Large intestine (tissue), 3 donors: ENCODE results near the gene AP3B1. TPM values are rescaled to one million over a fixed set of nuclear protein-coding genes. Genes with fewer than 3 reads are reported as not detected.
A peak's percentile ranks its signal among the peaks of the same experiment; 100 is the strongest.

Source experiments
- DNase-seq, 2 donors: peaks; one replicate each; pipeline versions ENCODE4 v3.0.0 to v3.0.0-alpha.2; 2013
- H3K27ac ChIP-seq: one replicate; pipeline ENCODE4 v1.5.1; 2013; ENCODE audit warnings: low read length
- H3K27me3 ChIP-seq: 2 replicates; pipeline ENCODE4 v1.6.1; 2013; ENCODE audit warnings: low read length; ENCODE audit not compliant: control insufficient read depth, insufficient read depth
- H3K36me3 ChIP-seq: 2 replicates; pipeline ENCODE4 v1.6.1; 2013; ENCODE audit warnings: low read length; ENCODE audit not compliant: control insufficient read depth, insufficient read depth
- H3K4me1 ChIP-seq: one replicate; pipeline ENCODE4 v1.6.1; 2013; ENCODE audit warnings: low read length; ENCODE audit not compliant: control insufficient read depth, insufficient read depth
- H3K4me3 ChIP-seq: one replicate; pipeline ENCODE4 v1.5.1; 2013; ENCODE audit warnings: low read length
- H3K9me3 ChIP-seq: one replicate; pipeline ENCODE4 v1.6.1; 2013; ENCODE audit warnings: mild to moderate bottlenecking, low read depth, low read length, moderate library complexity; ENCODE audit not compliant: control insufficient read depth
- WGBS: methylation state at CpG from one replicate; pipeline ENCODE4 v1.1.5; 2013; ENCODE audit warnings: low lambda C conversion rate; ENCODE audit not compliant: insufficient coverage; 5-methylcytosine and 5-hydroxymethylcytosine counted together
- polyA plus RNA-seq: library from polyadenylated mRNA; unstranded; fragments of 120-200 nt; gene quantifications from one replicate; pipeline ENCODE4 v1.2.1, GENCODE V29; 2013

The AP3B1 gene
- polyA plus RNA-seq, 1 donor, result 33.9 TPM

- H3K9me3 ChIP-seq, result no peaks in the 10 kb centered on the region
- no peak overlapping the region for H3K4me3 ChIP-seq
- no peak overlapping the region for H3K27ac ChIP-seq
- no peaks in the 10 kb centered on the region for H3K4me1 ChIP-seq
- H3K27me3 ChIP-seq, result no peaks in the 10 kb centered on the region
- DNase-seq, result no peak
- H3K36me3 ChIP-seq, result no peaks in the 10 kb centered on the region
- no CpG with 5 or more reads among the region's 6 CpGs for WGBS
These were observed 33.4 kb upstream of the AP3B1 start for GRCh38 chr5:78327761-78328510.

DNA sequence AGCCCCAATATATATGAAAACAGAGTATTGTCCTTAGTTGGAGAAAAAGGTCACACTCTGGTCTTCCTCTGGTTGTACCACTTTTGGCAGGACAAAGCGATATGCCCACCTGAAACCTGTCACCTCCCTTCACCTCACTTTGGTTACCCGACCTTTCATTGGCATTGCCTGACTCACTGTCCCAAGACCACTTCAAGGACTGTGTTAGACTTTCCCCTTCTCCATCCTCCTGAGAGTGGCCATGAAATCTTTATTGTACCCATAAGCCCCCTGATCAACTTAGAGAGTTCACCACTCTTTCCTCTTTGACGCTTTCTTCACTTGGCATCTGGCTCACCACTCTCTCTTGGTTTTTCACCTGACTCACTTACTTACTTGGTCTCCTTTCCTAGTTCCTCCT, 32.4 kb upstream of the AP3B1 start:
- no peak for DNase-seq
- WGBS, result 90% methylated on average over 2 of the region's 3 CpGs
- H3K27me3 ChIP-seq, result no peaks in the 10 kb centered on the region

DNA sequence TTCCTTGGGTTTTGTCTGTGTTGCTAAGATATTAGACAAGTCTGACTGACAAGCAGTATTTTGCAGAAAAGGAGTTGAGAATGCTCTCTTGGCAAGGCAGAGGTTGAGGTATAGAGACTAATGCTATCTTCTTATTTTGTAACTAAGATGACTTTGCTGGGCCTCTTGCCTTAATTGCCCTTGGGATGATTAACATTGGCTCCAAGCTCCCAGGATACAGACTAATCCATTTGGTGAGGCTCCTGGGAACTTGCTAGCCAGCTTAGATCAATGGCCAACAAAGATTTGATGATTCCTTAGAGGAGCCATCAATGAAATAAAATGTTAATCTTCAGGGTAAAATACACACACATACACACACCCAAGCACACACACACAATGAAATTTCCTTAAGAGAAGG, 28.7 kb upstream of the AP3B1 start:
- Histone ChIP-seq H3K36me3 (no peaks in the 10 kb centered on the region), H3K4me3 (no peak overlapping the region), H3K27ac (no peak overlapping the region), H3K27me3 (no peaks in the 10 kb centered on the region), H3K9me3 (no peaks in the 10 kb centered on the region), H3K4me1 (no peaks in the 10 kb centered on the region)
- no peak for DNase-seq

More for the DNA sequence above, 32.4 kb upstream of the AP3B1 start:
- H3K36me3 ChIP-seq, result no peaks in the 10 kb centered on the region
- H3K27ac ChIP-seq, result no peak overlapping the region
- no peaks in the 10 kb centered on the region for H3K4me1 ChIP-seq
- H3K4me3 ChIP-seq, result no peak overlapping the region
- H3K9me3 ChIP-seq, result no peaks in the 10 kb centered on the region

GRCh38 chr5:78320401-78320800, 25.9 kb upstream of the AP3B1 start:
- 48% methylated on average over 2 of the region's 2 CpGs for WGBS
- no peaks in the 10 kb centered on the region for H3K36me3 ChIP-seq
- H3K4me1 ChIP-seq, result no peaks in the 10 kb centered on the region
- H3K27ac ChIP-seq, result no peak overlapping the region
- no peaks in the 10 kb centered on the region for H3K27me3 ChIP-seq
- no peaks in the 10 kb centered on the region for H3K9me3 ChIP-seq
- H3K4me3 ChIP-seq, result no peak overlapping the region
- no peak for DNase-seq

GRCh38 chr5:78318337-78318736, 23.8 kb upstream of the AP3B1 start:
- Histone ChIP-seq H3K4me3 (no peak overlapping the region), H3K4me1 (no peaks in the 10 kb centered on the region), H3K36me3 (no peaks in the 10 kb centered on the region), H3K27me3 (no peaks in the 10 kb centered on the region), H3K27ac (no peak overlapping the region), H3K9me3 (no peaks in the 10 kb centered on the region)
- 100% methylated on average over 3 of the region's 3 CpGs for WGBS
- DNase-seq, result no peak

- no peaks in the 10 kb centered on the region for H3K4me1 ChIP-seq
- no peaks in the 10 kb centered on the region for H3K9me3 ChIP-seq
- WGBS, result no CpG with 5 or more reads among the region's 5 CpGs
- H3K36me3 ChIP-seq, result no peaks in the 10 kb centered on the region
- no peak overlapping the region for H3K27ac ChIP-seq
- H3K4me3 ChIP-seq, result no peak overlapping the region
- DNase-seq, result no peak
- no peaks in the 10 kb centered on the region for H3K27me3 ChIP-seq
These were observed 23.0 kb upstream of the AP3B1 start for GRCh38 chr5:78317515-78317914.

DNA sequence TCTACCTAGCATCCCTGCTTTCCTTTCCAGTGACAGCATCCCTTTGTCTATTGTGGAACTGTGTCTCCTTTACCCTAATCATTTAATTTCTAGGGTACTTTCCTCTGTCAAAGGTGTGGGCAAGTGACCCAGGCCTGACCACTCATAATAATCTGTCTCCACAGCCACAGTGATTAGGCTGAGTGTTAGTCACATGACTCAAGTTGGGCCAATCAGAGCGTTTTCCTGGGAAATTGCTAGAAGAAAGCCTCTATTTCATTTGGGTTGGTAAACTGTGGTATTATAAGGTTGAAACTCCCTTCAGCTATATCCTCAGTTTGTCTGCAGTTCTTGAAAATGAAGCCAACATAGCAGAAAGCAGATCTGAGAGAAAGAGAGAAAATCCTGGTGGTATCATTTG, 14.2 kb upstream of the AP3B1 start:
- Histone ChIP-seq H3K36me3 (no peaks in the 10 kb centered on the region), H3K9me3 (no peaks in the 10 kb centered on the region), H3K4me1 (no peaks in the 10 kb centered on the region), H3K4me3 (no peak overlapping the region), H3K27ac (no peak overlapping the region), H3K27me3 (peaks cover 7% of the 10 kb centered on the region)
- DNase-seq, result no peak
- no CpG with 5 or more reads among the region's 1 CpG for WGBS

- H3K9me3 ChIP-seq, result no peaks in the 10 kb centered on the region
- H3K36me3 ChIP-seq, result no peaks in the 10 kb centered on the region
- no peaks in the 10 kb centered on the region for H3K27me3 ChIP-seq
- no peak overlapping the region for H3K27ac ChIP-seq
- no peak for DNase-seq
- H3K4me1 ChIP-seq, result no peaks in the 10 kb centered on the region
- 44% methylated on average over 1 of the region's 2 CpGs for WGBS
- H3K4me3 ChIP-seq, result no peak overlapping the region
These were observed 6.1 kb upstream of the AP3B1 start for GRCh38 chr5:78300464-78301045.

DNA sequence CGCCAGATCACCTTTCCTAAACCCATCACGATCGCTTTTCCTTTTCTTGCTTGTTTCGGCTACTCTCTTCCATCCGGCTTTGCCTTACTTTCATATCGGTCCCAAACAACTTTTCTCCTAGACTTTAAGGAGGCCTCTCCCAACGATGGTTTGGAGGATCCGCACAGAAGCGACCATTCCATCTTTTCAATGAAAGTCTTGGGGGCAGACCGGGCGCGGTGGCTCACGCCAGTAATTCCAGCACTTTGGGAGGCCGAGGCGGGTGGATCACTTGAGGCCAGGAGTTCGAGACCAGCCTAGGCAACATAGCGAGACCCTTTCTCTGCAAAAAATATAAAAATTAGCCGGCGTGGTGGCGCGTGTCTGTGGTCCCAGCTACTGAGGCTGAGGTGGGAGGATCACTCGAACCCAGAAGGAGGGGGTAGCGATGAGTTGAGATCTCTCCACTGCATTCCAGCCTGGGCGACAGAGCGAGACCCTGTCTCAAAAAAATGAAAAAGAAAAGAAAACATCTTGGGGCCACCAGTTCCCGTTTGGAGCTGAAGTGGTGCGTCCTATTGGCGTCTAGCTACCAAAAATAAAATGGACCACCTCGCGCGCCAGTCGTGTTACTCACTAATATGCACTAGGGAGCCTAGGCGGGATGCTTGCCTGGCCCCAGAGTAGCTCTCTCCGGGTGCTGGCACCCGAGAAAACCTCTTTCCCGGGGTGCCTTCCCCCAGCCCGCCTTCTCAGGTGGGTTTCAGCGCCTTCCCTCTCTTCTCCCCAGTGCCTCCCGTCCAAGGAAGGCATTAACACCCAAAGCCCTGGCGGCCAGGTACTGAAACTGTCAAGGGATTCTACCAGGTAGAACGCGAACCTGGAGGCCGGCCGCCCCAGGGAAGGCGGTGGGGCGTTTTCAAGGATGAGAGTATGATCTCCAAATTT, 800 bp upstream of the AP3B1 start:
- DNase-seq, result peak; percentile 32 to 62
- Histone ChIP-seq H3K4me3 (peak overlapping the region; percentile 95), H3K27ac (peak overlapping the region; percentile 60), H3K27me3 (no peaks in the 10 kb centered on the region), H3K4me1 (no peaks in the 10 kb centered on the region), H3K36me3 (no peaks in the 10 kb centered on the region), H3K9me3 (no peaks in the 10 kb centered on the region)
- WGBS, result 0% methylated on average over 4 of the region's 46 CpGs

DNA sequence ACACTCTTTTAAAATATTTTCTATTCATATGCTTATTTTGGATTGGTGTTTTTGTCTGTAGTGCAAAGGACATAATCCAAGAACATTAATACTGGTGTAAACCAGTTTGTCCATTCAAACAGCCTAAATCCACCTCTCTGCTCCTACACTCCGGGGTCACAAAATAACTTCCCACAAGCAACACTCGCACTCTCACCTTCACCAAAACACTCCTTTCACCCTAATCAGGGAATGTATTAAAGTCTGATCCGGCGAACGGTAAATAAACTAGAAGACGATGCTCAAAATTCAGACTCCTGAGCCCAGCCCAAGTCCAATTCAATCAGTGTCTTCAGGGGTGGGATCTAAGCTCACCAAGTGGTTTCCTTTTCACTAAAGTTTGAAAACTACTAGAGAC, 649 bp downstream of the AP3B1 start:
- H3K4me3 ChIP-seq, result peak overlapping the region; percentile 95
- H3K36me3 ChIP-seq, result no peaks in the 10 kb centered on the region
- peak overlapping the region; percentile 70 for H3K27ac ChIP-seq
- WGBS, result no CpG with 5 or more reads among the region's 6 CpGs
- DNase-seq, result no peak
- no peaks in the 10 kb centered on the region for H3K27me3 ChIP-seq
- no peaks in the 10 kb centered on the region for H3K9me3 ChIP-seq
- no peaks in the 10 kb centered on the region for H3K4me1 ChIP-seq
